Neural progenitor cell (in vitro differentiated cells): ENCODE measurements around the gene FBXL15. TPM values are rescaled to one million over a fixed set of nuclear protein-coding genes. Genes with fewer than 3 reads are reported as not detected.

Experiments
- DNase-seq: peaks from one replicate; pipeline ENCODE4 v3.0.0-alpha.2; 2016; ENCODE audit warnings: low spot score
- H2AFZ ChIP-seq: fragments of 200-600 bp; sonication (generic); replicated peaks from 2 replicates; pipeline ENCODE4 v1.6.1; 2016; ENCODE audit warnings: antibody characterized with exemption
- H3F3A ChIP-seq: fragments of 200-600 bp; sonication (generic); 2 replicates; pipeline ENCODE4 v1.6.1; 2016; ENCODE audit warnings: antibody characterized with exemption, low read depth
- H3K27ac ChIP-seq: fragments of 200-600 bp; sonication (generic); 2 replicates; pipeline ENCODE4 v1.5.1; 2016; ENCODE audit warnings: mild to moderate bottlenecking
- H3K27me3 ChIP-seq: fragments of 200-600 bp; sonication (generic); 2 replicates; pipeline ENCODE4 v1.6.1; 2016; ENCODE audit warnings: mild to moderate bottlenecking, moderate library complexity
- H3K36me3 ChIP-seq: fragments of 200-600 bp; sonication (generic); 2 replicates; pipeline ENCODE4 v1.5.1; 2016
- H3K4me1 ChIP-seq: fragments of 200-600 bp; sonication (generic); 2 replicates; pipeline ENCODE4 v1.6.1; 2016; ENCODE audit warnings: mixed run types
- H3K4me2 ChIP-seq: fragments of 200-600 bp; sonication (generic); 2 replicates; pipeline ENCODE4 v1.6.1; 2016
- H3K4me3 ChIP-seq: fragments of 200-600 bp; sonication (generic); 2 replicates; pipeline ENCODE4 v1.5.1; 2016
- H3K79me2 ChIP-seq: fragments of 200-600 bp; sonication (generic); 2 replicates; pipeline ENCODE4 v1.6.1; 2016; ENCODE audit warnings: low read depth
- H3K9ac ChIP-seq: fragments of 200-600 bp; sonication (generic); 2 replicates; pipeline ENCODE4 v1.6.1; 2016
- H3K9me3 ChIP-seq: fragments of 200-600 bp; sonication (generic); 2 replicates; pipeline ENCODE4 v1.5.1; 2016; ENCODE audit warnings: low read depth
- H4K20me1 ChIP-seq: fragments of 200-600 bp; sonication (generic); 2 replicates; pipeline ENCODE4 v1.6.1; 2016; ENCODE audit warnings: low read depth
- H3K27ac Mint-ChIP-seq: 3 replicates; pipeline ENCODE4 v1.8.0; 2021; ENCODE audit warnings: mixed read lengths
- H3K27me3 Mint-ChIP-seq: 2 replicates; pipeline ENCODE4 v1.8.0; 2022; ENCODE audit warnings: low read depth, mild to moderate bottlenecking, inconsistent platforms, moderate library complexity, mixed read lengths; ENCODE audit not compliant: insufficient read depth
- H3K36me3 Mint-ChIP-seq: 3 replicates; pipeline ENCODE4 v1.8.0; 2021; ENCODE audit warnings: mixed read lengths
- H3K4me1 Mint-ChIP-seq: 3 replicates; pipeline ENCODE4 v1.8.0; 2021; ENCODE audit warnings: mixed read lengths
- H3K4me3 Mint-ChIP-seq: 3 replicates; pipeline ENCODE4 v1.8.0; 2021; ENCODE audit warnings: mild to moderate bottlenecking, moderate library complexity, mixed read lengths
- H3K9me3 Mint-ChIP-seq: 3 replicates; pipeline ENCODE4 v1.8.0; 2020; ENCODE audit warnings: mixed read lengths
- CTCF ChIP-seq: fragments of 200-600 bp; sonication (generic); IDR thresholded peaks from 2 replicates; pipeline ENCODE4 v1.5.1; 2017; ENCODE audit warnings: antibody characterized with exemption, mild to moderate bottlenecking
- EZH2 ChIP-seq: fragments of 200-600 bp; sonication (generic); IDR thresholded peaks from 2 replicates; pipeline ENCODE4 v1.6.1; 2017; ENCODE audit warnings: antibody characterized with exemption, mild to moderate bottlenecking, moderate library complexity
- EZH2phosphoT487 ChIP-seq: fragments of 200-600 bp; sonication (generic); IDR thresholded peaks from 2 replicates; pipeline ENCODE4 v1.6.1; 2017; ENCODE audit warnings: antibody characterized with exemption
- total RNA-seq: library from RNA; depleted of rRNA; stranded (reverse); fragments of >200 nt; gene quantifications from 2 replicates; pipeline ENCODE4 v1.2.3, GENCODE V29; 2015; ENCODE audit warnings: low replicate concordance

FBXL15 gene
- total RNA-seq, 1 donor from 2014 or later: 4.4 TPM

GRCh38 chr10:102421757-102422512, 1.3 kb downstream of the FBXL15 start:
- DNase-seq: peak; percentile 52
- Histone ChIP-seq H3K27me3 (peaks cover 26% of the 10 kb centered on the region), H3K9me3 (no peaks in the 10 kb centered on the region), H3K36me3 (no peaks in the 10 kb centered on the region), H3F3A (peaks cover 46% of the 10 kb centered on the region), H3K4me1 (peaks cover 16% of the 10 kb centered on the region), H3K79me2 (no peaks in the 10 kb centered on the region), H4K20me1 (peaks cover 39% of the 10 kb centered on the region), H3K4me2 (peak overlapping the region; percentile 87), H3K4me3 (peak overlapping the region; percentile 77), H2AFZ (peak overlapping the region; percentile 96), H3K27ac (no peak overlapping the region), H3K9ac (no peak overlapping the region)
- H3K9me3 Mint-ChIP-seq: no peaks in the 10 kb centered on the region
- H3K36me3 Mint-ChIP-seq: peaks cover 4% of the 10 kb centered on the region
- H3K27me3 Mint-ChIP-seq: peaks cover 19% of the 10 kb centered on the region
- no peak for TF ChIP-seq EZH2phosphoT487
- TF ChIP-seq EZH2: peak; percentile 46
- TF ChIP-seq CTCF: no peak
- H3K27ac Mint-ChIP-seq: no peak overlapping the region
- peak overlapping the region; percentile 98 for H3K4me3 Mint-ChIP-seq
- peaks cover 37% of the 10 kb centered on the region for H3K4me1 Mint-ChIP-seq

DNA sequence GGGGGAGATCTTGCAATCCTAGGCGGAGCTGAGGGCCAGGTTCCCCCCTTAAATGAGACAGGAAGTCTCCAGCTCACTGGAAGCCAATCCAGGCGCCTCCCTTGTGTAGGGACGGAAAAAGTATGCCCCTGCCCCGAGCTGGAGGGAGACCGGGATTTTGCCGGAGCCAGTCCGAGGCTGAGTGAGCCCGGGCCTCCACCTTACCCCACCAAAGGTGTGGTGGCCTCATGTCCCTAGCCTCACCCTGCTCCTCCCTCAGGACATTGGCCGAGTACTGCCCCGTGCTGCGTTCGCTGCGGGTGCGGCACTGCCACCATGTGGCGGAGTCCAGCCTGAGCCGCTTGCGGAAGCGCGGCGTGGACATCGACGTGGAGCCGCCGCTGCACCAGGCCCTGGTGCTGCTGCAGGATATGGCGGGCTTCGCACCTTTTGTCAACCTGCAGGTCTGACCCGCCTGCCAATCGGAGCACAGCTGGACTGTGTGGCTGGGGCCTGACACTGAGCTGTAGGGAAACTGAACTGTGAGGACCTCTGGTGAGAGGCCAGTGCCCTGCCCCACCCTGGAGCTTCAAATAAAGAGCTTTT, 2.0 kb downstream of the FBXL15 start:
- Histone ChIP-seq H3K4me1 (peaks cover 16% of the 10 kb centered on the region), H3K4me2 (peak overlapping the region; percentile 87), H3K79me2 (no peaks in the 10 kb centered on the region), H3K27ac (no peak overlapping the region), H3K9me3 (no peaks in the 10 kb centered on the region), H3F3A (peaks cover 46% of the 10 kb centered on the region), H3K9ac (no peak overlapping the region), H3K4me3 (peak overlapping the region; percentile 77), H3K27me3 (peaks cover 19% of the 10 kb centered on the region), H3K36me3 (no peaks in the 10 kb centered on the region), H4K20me1 (peaks cover 39% of the 10 kb centered on the region), H2AFZ (no peak overlapping the region)
- H3K4me1 Mint-ChIP-seq: peaks cover 32% of the 10 kb centered on the region
- peak overlapping the region; percentile 81 for H3K4me3 Mint-ChIP-seq
- peaks cover 19% of the 10 kb centered on the region for H3K27me3 Mint-ChIP-seq
- TF ChIP-seq EZH2phosphoT487 (no peak), CTCF (peak; percentile 75), EZH2 (no peak)
- H3K27ac Mint-ChIP-seq: no peak overlapping the region
- peaks cover 4% of the 10 kb centered on the region for H3K36me3 Mint-ChIP-seq
- DNase-seq: peak; percentile 83
- no peaks in the 10 kb centered on the region for H3K9me3 Mint-ChIP-seq

GRCh38 chr10:102423372-102423968, 2.8 kb downstream of the FBXL15 start:
- DNase-seq: no peak
- H2AFZ ChIP-seq: no peak overlapping the region
- H3K4me1 ChIP-seq: peaks cover 12% of the 10 kb centered on the region
- H3K79me2 ChIP-seq: no peaks in the 10 kb centered on the region
- Mint-ChIP-seq H3K4me1 (peaks cover 24% of the 10 kb centered on the region), H3K27me3 (peaks cover 14% of the 10 kb centered on the region), H3K36me3 (peaks cover 4% of the 10 kb centered on the region), H3K4me3 (peak overlapping the region; percentile 33), H3K9me3 (no peaks in the 10 kb centered on the region), H3K27ac (no peak overlapping the region)
- peaks cover 36% of the 10 kb centered on the region for H4K20me1 ChIP-seq
- no peak overlapping the region for H3K4me3 ChIP-seq
- peaks cover 13% of the 10 kb centered on the region for H3K27me3 ChIP-seq
- no peak overlapping the region for H3K4me2 ChIP-seq
- H3K9me3 ChIP-seq: no peaks in the 10 kb centered on the region
- TF ChIP-seq CTCF: no peak
- TF ChIP-seq EZH2: no peak
- TF ChIP-seq EZH2phosphoT487: no peak
- H3K27ac ChIP-seq: no peak overlapping the region
- H3K36me3 ChIP-seq: no peaks in the 10 kb centered on the region
- H3K9ac ChIP-seq: no peak overlapping the region
- H3F3A ChIP-seq: peaks cover 42% of the 10 kb centered on the region
